ENCODE results near the gene MET. TPM values are rescaled to one million over a fixed set of nuclear protein-coding genes. Genes with fewer than 3 reads are reported as not detected.

The MET gene
- total and polyA plus RNA-seq, 2 of the 13 experiments (the other 11 are each of a cell fraction or from before 2014, with no cell fraction given), result 21.8 to 31.5 TPM

DNA sequence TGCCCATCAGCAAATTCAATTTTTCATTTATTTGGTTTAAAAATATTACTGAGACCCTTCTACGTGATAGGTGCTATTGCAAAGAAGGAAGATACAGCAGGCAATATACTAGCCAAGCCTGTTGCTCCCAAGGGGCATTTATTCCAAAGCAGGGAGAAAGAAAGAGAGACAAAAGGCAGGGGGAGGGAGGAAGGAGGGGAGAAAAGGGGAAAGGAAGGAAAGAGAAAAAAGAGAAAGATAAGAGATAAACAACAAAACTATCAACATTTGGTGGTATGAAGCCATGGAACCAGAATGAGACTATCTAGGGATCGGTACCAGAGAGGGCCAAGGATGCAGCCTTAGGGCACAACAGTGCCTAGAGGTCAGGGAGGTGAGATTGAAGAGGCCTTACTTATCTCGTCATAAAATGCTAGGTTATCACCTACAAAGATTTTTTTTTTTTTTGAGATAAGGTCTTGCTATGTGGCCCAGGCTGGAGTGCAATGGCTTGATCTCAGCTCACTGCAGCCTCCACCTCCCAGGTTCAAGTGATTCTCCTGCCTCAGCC lies 135.1 kb downstream of the MET start:
- ATAC-seq, result no peak
- WGBS (ENCODE audit: low lambda C conversion rate), result 89% methylated on average over 3 of the region's 3 CpGs
- POLR2A ChIA-PET, result no interaction called here
- in situ Hi-C loops (cut with HindIII; ENCODE audit: extremely low pct_ligation_motif_present, low pct_unique_long_range_greater_than_20kb), result loop anchor here (5.0 to 25.0 kb wide), 3 partner anchors 135 to 645 kb away; partner anchors contain the start of gene MET
- BruUV-seq (replicated peaks), result no TSS peak
- H3K4me3 ChIP-seq (replicated peaks in 1 of 3; ENCODE audit: insufficient read depth in 1 of 3, low read depth in 2 of 3, low read length in 3 of 3), result no peak overlapping the region
- DNase-seq (ENCODE audit: low spot score), result no peak
- H3K4me2 ChIP-seq (ENCODE audit: low read depth, low read length), result no peak overlapping the region
- no peak overlapping the region for H2AFZ ChIP-seq (ENCODE audit: low read length)
- CTCF ChIA-PET (ENCODE audit: low intra/inter-chr PET ratio, low total read pairs), result no interaction called here
- H4K20me1 ChIP-seq (ENCODE audit: insufficient read depth, low read length), result no peaks in the 10 kb centered on the region
- H3K27me3 ChIP-seq (ENCODE audit: control insufficient read depth in 1 of 2, insufficient read depth in 2 of 2, low read length in 2 of 2), result no peaks in the 10 kb centered on the region
- intact Hi-C loops (cut with micrococcal nuclease; ENCODE audit: unreplicated experiment), result loop anchor here (5.0 to 10.0 kb wide), 2 partner anchors 65 to 282 kb away; partner anchors contain the start of gene CAV1
- H3K9ac ChIP-seq (ENCODE audit: insufficient read depth, low read depth, low read length), result no peak overlapping the region
- peak overlapping the region; percentile 75 for H3K27ac ChIP-seq (ENCODE audit: extremely low read length, insufficient read depth, low read length)
- peaks cover 9% of the 10 kb centered on the region for H3K79me2 ChIP-seq (ENCODE audit: insufficient read depth, low read length)
- H3K4me1 ChIP-seq (ENCODE audit: insufficient read depth, low read length), result peaks cover 93% of the 10 kb centered on the region
- no peaks in the 10 kb centered on the region for H3K36me3 ChIP-seq (replicated peaks in 1 of 2; ENCODE audit: control insufficient read depth in 1 of 2, insufficient read depth in 2 of 2, low read length in 2 of 2)
- TF ChIP-seq PAF1 (CRISPR knock-in tag; IDR thresholded peaks at IDR 0.05) (no peak), STAG1 (CRISPR knock-in tag; IDR thresholded peaks at IDR 0.05) (no peak), ZNF121 (CRISPR knock-in tag; IDR thresholded peaks at IDR 0.05) (0 out of 2 replicates have a peak, but pooled peaks have one; percentile 13), CBFB (CRISPR knock-in tag; IDR thresholded peaks at IDR 0.05) (no peak), FOXM1 (CRISPR knock-in tag; IDR thresholded peaks at IDR 0.05) (no peak), EED (CRISPR knock-in tag; IDR thresholded peaks at IDR 0.05) (no peak), ZNF770 (CRISPR knock-in tag; IDR thresholded peaks at IDR 0.05) (peak; percentile 59), RBM22 (optimal IDR thresholded peaks at IDR 0.05; ENCODE audit: low read length) (no peak), KLF15 (CRISPR knock-in tag; IDR thresholded peaks at IDR 0.05; ENCODE audit: borderline replicate concordance) (no peak), ZNF841 (CRISPR knock-in tag; IDR thresholded peaks at IDR 0.05; ENCODE audit: borderline replicate concordance) (no peak), ZNF350 (CRISPR knock-in tag; IDR thresholded peaks at IDR 0.05; ENCODE audit: borderline replicate concordance, low read depth) (no peak), KLF16 (CRISPR knock-in tag; IDR thresholded peaks at IDR 0.05) (no peak), MTA1 (CRISPR knock-in tag; IDR thresholded peaks at IDR 0.05; ENCODE audit: borderline replicate concordance) (no peak)
- TF ChIP-seq, protein P1, sequence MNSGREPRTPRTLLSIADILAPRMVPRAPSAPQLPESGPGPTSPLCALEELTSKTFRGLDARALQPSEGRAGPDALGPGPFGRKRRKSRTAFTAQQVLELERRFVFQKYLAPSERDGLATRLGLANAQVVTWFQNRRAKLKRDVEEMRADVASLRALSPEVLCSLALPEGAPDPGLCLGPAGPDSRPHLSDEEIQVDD (CRISPR knock-in tag; IDR thresholded peaks at IDR 0.05; ENCODE audit: borderline replicate concordance), result no peak
- TF ChIP-seq, protein P2, sequence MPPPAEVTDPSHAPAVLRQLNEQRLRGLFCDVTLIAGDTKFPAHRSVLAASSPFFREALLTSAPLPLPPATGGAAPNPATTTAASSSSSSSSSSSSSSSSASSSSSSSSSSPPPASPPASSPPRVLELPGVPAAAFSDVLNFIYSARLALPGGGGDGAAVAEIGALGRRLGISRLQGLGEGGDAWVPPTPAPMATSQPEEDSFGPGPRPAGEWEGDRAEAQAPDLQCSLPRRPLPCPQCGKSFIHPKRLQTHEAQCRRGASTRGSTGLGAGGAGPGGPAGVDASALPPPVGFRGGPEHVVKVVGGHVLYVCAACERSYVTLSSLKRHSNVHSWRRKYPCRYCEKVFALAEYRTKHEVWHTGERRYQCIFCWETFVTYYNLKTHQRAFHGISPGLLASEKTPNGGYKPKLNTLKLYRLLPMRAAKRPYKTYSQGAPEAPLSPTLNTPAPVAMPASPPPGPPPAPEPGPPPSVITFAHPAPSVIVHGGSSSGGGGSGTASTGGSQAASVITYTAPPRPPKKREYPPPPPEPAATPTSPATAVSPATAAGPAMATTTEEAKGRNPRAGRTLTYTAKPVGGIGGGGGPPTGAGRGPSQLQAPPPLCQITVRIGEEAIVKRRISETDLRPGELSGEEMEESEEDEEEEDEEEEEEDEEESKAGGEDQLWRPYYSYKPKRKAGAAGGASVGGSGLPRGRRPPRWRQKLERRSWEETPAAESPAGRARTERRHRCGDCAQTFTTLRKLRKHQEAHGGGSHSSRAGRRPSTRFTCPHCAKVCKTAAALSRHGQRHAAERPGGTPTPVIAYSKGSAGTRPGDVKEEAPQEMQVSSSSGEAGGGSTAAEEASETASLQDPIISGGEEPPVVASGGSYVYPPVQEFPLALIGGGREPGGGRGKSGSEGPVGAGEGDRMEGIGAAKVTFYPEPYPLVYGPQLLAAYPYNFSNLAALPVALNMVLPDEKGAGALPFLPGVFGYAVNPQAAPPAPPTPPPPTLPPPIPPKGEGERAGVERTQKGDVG (CRISPR knock-in tag; IDR thresholded peaks at IDR 0.05; ENCODE audit: borderline replicate concordance), result no peak
- no peaks in the 10 kb centered on the region for H3K9me3 ChIP-seq (ENCODE audit: low read length)
- FAIRE-seq, result no peak

Data from HepG2 (cell line).